Right lobe of liver (tissue), 4 donors: ENCODE results near the gene PACC1.

Experiments used
- CTCF ChIP-seq, 4 donors: fragments of 200-600 bp in 3 of 4; fragments of 450-650 bp in 1 of 4; IDR thresholded peaks; one replicate each; pipeline versions ENCODE4 v1.5.1 to v1.8.0; 2016 to 2022; ENCODE audit warnings: antibody characterized with exemption in 4 of 4, mild to moderate bottlenecking in 2 of 4
- POLR2A ChIP-seq: fragments of 450-650 bp; IDR thresholded peaks from one replicate; pipeline ENCODE4 v1.6.1; 2017; ENCODE audit warnings: antibody characterized with exemption, mild to moderate bottlenecking
- donor health status: DM: no; HTN: no; CAD: no.
- donor health status: DM: no; HTN: no; CAD: no.
- donor health status: DM: no; HTN: yes; CAD: no.

GRCh38 chr1:212381397-212382035, 33.2 kb downstream of the PACC1 start:
- no peak for TF ChIP-seq CTCF (IDR thresholded peaks at IDR 0.05)
- TF ChIP-seq POLR2A, result no peak
